GM23338 (cell line): Measurements from ENCODE around the gene ASMT. TPM values are rescaled to one million over a fixed set of nuclear protein-coding genes. Genes with fewer than 3 reads are reported as not detected.
A peak's percentile ranks its signal among the peaks of the same experiment; 100 is the strongest.

Experiments
- ATAC-seq: fragments of 200-7000 bp; cut with Tn5 transposase; 3 replicates; pipeline ENCODE4 v1.9.1; 2020
- DNase-seq: peaks from one replicate; pipeline ENCODE4 v3.0.0-alpha.2; 2015; ENCODE audit warnings: low spot score
- H2AFZ ChIP-seq: fragments of 200-600 bp; sonication (generic); 2 replicates; pipeline ENCODE4 v1.8.0; 2016; ENCODE audit warnings: antibody characterized with exemption, mild to moderate bottlenecking, moderate library complexity
- H3F3A ChIP-seq: fragments of 200-600 bp; sonication (generic); replicated peaks from 2 replicates; pipeline ENCODE4 v1.8.0; 2017; ENCODE audit warnings: antibody characterized with exemption, mixed run types, low read depth
- H3K27ac ChIP-seq: fragments of 200-600 bp; sonication (generic); 2 replicates; pipeline ENCODE4 v1.6.1; 2016; ENCODE audit warnings: low read depth
- H3K27me3 ChIP-seq: fragments of 200-600 bp; sonication (generic); 2 replicates; pipeline ENCODE4 v1.8.0; 2016; ENCODE audit warnings: mild to moderate bottlenecking, mixed run types, moderate library complexity; ENCODE audit not compliant: insufficient read depth
- H3K36me3 ChIP-seq: fragments of 200-600 bp; sonication (generic); 2 replicates; pipeline ENCODE4 v1.8.0; 2016; ENCODE audit warnings: mild to moderate bottlenecking; ENCODE audit not compliant: insufficient read depth
- H3K4me1 ChIP-seq: fragments of 200-600 bp; sonication (generic); 2 replicates; pipeline ENCODE4 v1.8.0; 2016; ENCODE audit warnings: mild to moderate bottlenecking, moderate library complexity; ENCODE audit not compliant: insufficient read depth
- H3K4me2 ChIP-seq: fragments of 200-600 bp; sonication (generic); 2 replicates; pipeline ENCODE4 v1.7.1; 2017; ENCODE audit warnings: mixed run types
- H3K4me3 ChIP-seq: fragments of 200-600 bp; sonication (generic); 2 replicates; pipeline ENCODE4 v1.6.1; 2016; ENCODE audit warnings: mixed run types
- H3K79me2 ChIP-seq: fragments of 200-600 bp; sonication (generic); replicated peaks from 2 replicates; pipeline ENCODE4 v1.8.0; 2017; ENCODE audit warnings: mild to moderate bottlenecking; ENCODE audit not compliant: insufficient read depth
- H3K9me2 ChIP-seq: fragments of 200-600 bp; sonication (generic); 2 replicates; pipeline ENCODE4 v1.8.0; 2017; ENCODE audit not compliant: insufficient read depth
- H4K20me1 ChIP-seq: fragments of 200-600 bp; sonication (generic); replicated peaks from 2 replicates; pipeline ENCODE4 v1.8.0; 2017; ENCODE audit warnings: mild to moderate bottlenecking; ENCODE audit not compliant: insufficient read depth
- H3K27ac Mint-ChIP-seq: 2 replicates; pipeline ENCODE4 v1.8.0; 2020; ENCODE audit warnings: inconsistent platforms, mild to moderate bottlenecking, moderate library complexity, mixed read lengths
- H3K27me3 Mint-ChIP-seq: 3 replicates; pipeline ENCODE4 v1.8.0; 2022; ENCODE audit warnings: low read depth, mild to moderate bottlenecking, moderate library complexity, mixed read lengths, inconsistent platforms; ENCODE audit not compliant: insufficient read depth, poor library complexity
- H3K36me3 Mint-ChIP-seq: 3 replicates; pipeline ENCODE4 v1.8.0; 2021; ENCODE audit warnings: low read depth, mild to moderate bottlenecking, inconsistent platforms, moderate library complexity, mixed read lengths
- H3K4me1 Mint-ChIP-seq: 3 replicates; pipeline ENCODE4 v1.8.0; 2020; ENCODE audit warnings: mild to moderate bottlenecking, inconsistent platforms, mixed read lengths
- H3K4me3 Mint-ChIP-seq: 3 replicates; pipeline ENCODE4 v1.8.0; 2021; ENCODE audit warnings: moderate library complexity, mild to moderate bottlenecking, inconsistent platforms, mixed read lengths
- H3K9me3 Mint-ChIP-seq: 3 replicates; pipeline ENCODE4 v1.8.0; 2020; ENCODE audit warnings: moderate library complexity, mild to moderate bottlenecking, inconsistent platforms, mixed read lengths
- CREB1 ChIP-seq: fragments of 250-450 bp; sonication (Bioruptor Pico); IDR thresholded peaks from 2 replicates; pipeline ENCODE4 v1.5.0; 2020; ENCODE audit warnings: low read depth, mild to moderate bottlenecking, moderate library complexity
- ETS1 ChIP-seq: IDR thresholded peaks from 2 replicates; pipeline ENCODE4 v1.6.1; 2016; ENCODE audit warnings: antibody characterized with exemption
- EZH2 ChIP-seq: fragments of 200-600 bp; sonication (generic); IDR thresholded peaks from one replicate; pipeline ENCODE4 v1.8.0; 2017; ENCODE audit warnings: antibody characterized with exemption, mild to moderate bottlenecking, low read depth; ENCODE audit not compliant: unreplicated experiment
- EZH2phosphoT487 ChIP-seq: fragments of 200-600 bp; sonication (generic); IDR thresholded peaks from one replicate; pipeline ENCODE4 v1.8.1; 2018; ENCODE audit warnings: antibody characterized with exemption; ENCODE audit not compliant: unreplicated experiment
- JUNB ChIP-seq: IDR thresholded peaks from one replicate; pipeline ENCODE4 v1.6.1; 2016; ENCODE audit warnings: antibody characterized with exemption; ENCODE audit not compliant: unreplicated experiment
- NANOG ChIP-seq: IDR thresholded peaks from 2 replicates; pipeline ENCODE4 v1.6.1; 2016; ENCODE audit warnings: antibody characterized with exemption, borderline replicate concordance
- POLR2AphosphoS5 ChIP-seq: IDR thresholded peaks from 2 replicates; pipeline ENCODE4 v1.6.1; 2016; ENCODE audit warnings: antibody characterized with exemption, low read depth
- REST ChIP-seq: IDR thresholded peaks from one replicate; pipeline ENCODE4 v1.6.1; 2018; ENCODE audit warnings: antibody characterized with exemption; ENCODE audit not compliant: unreplicated experiment
- STAT1 ChIP-seq: IDR thresholded peaks from one replicate; pipeline ENCODE4 v1.6.1; 2016; ENCODE audit warnings: antibody characterized with exemption; ENCODE audit not compliant: unreplicated experiment
- ZNF114 ChIP-seq: fragments of 250-450 bp; sonication (Bioruptor Pico); IDR thresholded peaks from 2 replicates; pipeline ENCODE4 v1.5.0; 2020; ENCODE audit warnings: mild to moderate bottlenecking, moderate library complexity
- ZNF331 ChIP-seq: fragments of 250-450 bp; sonication (Bioruptor Pico); IDR thresholded peaks from 2 replicates; pipeline ENCODE4 v1.5.0; 2020; ENCODE audit warnings: low read depth, mild to moderate bottlenecking, moderate library complexity
- polyA plus RNA-seq: library from polyadenylated mRNA; unstranded; fragments of >200 nt; fragmentation: Nextera tagmentation; extraction: Ambion mirVana; gene quantifications from 2 replicates; pipeline ENCODE4 v1.2.1, GENCODE V29; 2016
- total RNA-seq: library from RNA; depleted of rRNA; stranded (reverse); fragments of >200 nt; shearing (Covaris generic); gene quantifications from 2 replicates; pipeline ENCODE4 v1.2.3, GENCODE V29; 2014
- TF ChIP-seq, protein P1 (sequence below), 2 experiments: fragments of 200-600 bp in 1 of 2; sonication (generic) in 1 of 2; conservative IDR thresholded peaks; 2 replicates each; pipeline versions ENCODE4 v1.5.1 to v1.6.1; 2016 to 2017; ENCODE audit warnings: antibody characterized with exemption in 2 of 2, low read depth in 2 of 2, mild to moderate bottlenecking in 2 of 2, moderate library complexity in 1 of 2

The ASMT gene
- total and polyA plus RNA-seq, 2 experiments from 2014 or later, result 0.53 to 2.4 TPM

GRCh38 chrX:1582686-1583437 lies 32.0 kb upstream of the ASMT start:
- H3K4me1 Mint-ChIP-seq, result no peaks in the 10 kb centered on the region
- TF ChIP-seq ZNF331 (CRISPR knock-in tag), result no peak
- Histone ChIP-seq H3K27ac (no peak overlapping the region), H3K27me3 (no peaks in the 10 kb centered on the region), H3K36me3 (no peaks in the 10 kb centered on the region), H3K4me1 (peaks cover 5% of the 10 kb centered on the region; the same call in 1 of the 2 replicates), H3K79me2 (no peaks in the 10 kb centered on the region), H4K20me1 (no peaks in the 10 kb centered on the region), H2AFZ (peak overlapping the region; percentile 95), H3F3A (no peaks in the 10 kb centered on the region), H3K4me3 (no peak overlapping the region), H3K9me2 (no peaks in the 10 kb centered on the region), H3K4me2 (no peak overlapping the region)
- H3K9me3 Mint-ChIP-seq, result peaks cover 62% of the 10 kb centered on the region
- no peak overlapping the region for H3K4me3 Mint-ChIP-seq
- no peaks in the 10 kb centered on the region for H3K27me3 Mint-ChIP-seq
- peak; percentile 26 for DNase-seq
- no peak for ATAC-seq
- H3K36me3 Mint-ChIP-seq, result peaks cover 6% of the 10 kb centered on the region; the same call in 1 of the 3 replicates
- no peak overlapping the region for H3K27ac Mint-ChIP-seq

DNA sequence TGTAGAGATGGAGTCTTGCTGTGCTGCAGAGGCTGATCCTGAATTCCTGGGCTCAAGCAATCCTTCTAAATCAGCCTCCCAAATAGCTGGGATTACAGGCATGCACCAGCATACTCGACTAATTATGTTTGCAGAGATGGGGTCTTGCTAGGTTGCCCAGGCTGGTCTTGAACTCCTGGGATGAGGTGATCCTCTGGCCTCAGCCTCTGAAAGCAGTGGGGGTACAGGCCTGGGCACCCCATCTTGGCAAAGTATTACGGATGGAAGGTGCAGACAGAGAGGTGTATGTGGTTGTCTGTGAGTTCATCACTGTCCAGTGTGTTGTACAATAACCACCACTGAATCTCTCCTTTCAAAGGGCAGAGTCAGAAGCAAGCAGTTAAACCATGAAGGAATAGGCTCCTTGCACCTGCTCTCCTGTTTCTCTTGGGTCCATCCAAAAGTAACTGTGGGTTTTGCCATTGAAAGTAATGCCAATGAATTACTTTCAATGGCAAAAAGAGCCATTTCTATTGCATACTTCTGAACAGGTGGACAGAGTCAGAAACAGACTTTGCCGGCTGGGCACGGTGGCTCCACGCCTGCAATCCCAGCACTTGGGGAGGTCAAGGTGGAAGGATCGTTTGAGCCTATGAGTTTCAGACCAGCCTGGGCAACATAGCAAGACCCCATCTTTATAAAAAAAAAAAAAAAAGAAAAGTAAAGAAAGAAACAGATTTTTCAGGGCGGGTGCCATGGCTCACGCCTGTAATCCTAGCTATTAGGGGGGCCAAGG lies 30.4 kb upstream of the ASMT start:
- Histone ChIP-seq H2AFZ (no peak overlapping the region), H3K4me3 (no peak overlapping the region), H3F3A (peaks cover 2% of the 10 kb centered on the region), H3K9me2 (no peaks in the 10 kb centered on the region), H3K4me1 (peaks cover 5% of the 10 kb centered on the region; the same call in 1 of the 2 replicates), H3K79me2 (no peaks in the 10 kb centered on the region), H3K27ac (no peak overlapping the region), H3K36me3 (no peaks in the 10 kb centered on the region), H4K20me1 (no peaks in the 10 kb centered on the region), H3K27me3 (no peaks in the 10 kb centered on the region), H3K4me2 (no peak overlapping the region)
- ATAC-seq (no peak), DNase-seq (no peak)
- no peak overlapping the region for H3K27ac Mint-ChIP-seq
- no peaks in the 10 kb centered on the region for H3K4me1 Mint-ChIP-seq
- H3K36me3 Mint-ChIP-seq, result peaks cover 6% of the 10 kb centered on the region; the same call in 1 of the 3 replicates
- H3K27me3 Mint-ChIP-seq, result peaks cover 3% of the 10 kb centered on the region
- H3K4me3 Mint-ChIP-seq, result no peak overlapping the region
- H3K9me3 Mint-ChIP-seq, result peaks cover 61% of the 10 kb centered on the region
- TF ChIP-seq, protein P1, sequence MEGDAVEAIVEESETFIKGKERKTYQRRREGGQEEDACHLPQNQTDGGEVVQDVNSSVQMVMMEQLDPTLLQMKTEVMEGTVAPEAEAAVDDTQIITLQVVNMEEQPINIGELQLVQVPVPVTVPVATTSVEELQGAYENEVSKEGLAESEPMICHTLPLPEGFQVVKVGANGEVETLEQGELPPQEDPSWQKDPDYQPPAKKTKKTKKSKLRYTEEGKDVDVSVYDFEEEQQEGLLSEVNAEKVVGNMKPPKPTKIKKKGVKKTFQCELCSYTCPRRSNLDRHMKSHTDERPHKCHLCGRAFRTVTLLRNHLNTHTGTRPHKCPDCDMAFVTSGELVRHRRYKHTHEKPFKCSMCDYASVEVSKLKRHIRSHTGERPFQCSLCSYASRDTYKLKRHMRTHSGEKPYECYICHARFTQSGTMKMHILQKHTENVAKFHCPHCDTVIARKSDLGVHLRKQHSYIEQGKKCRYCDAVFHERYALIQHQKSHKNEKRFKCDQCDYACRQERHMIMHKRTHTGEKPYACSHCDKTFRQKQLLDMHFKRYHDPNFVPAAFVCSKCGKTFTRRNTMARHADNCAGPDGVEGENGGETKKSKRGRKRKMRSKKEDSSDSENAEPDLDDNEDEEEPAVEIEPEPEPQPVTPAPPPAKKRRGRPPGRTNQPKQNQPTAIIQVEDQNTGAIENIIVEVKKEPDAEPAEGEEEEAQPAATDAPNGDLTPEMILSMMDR (conservative IDR thresholded peaks at IDR 0.05; ENCODE audit: low read depth in 2 of 2), result no peak
- TF ChIP-seq JUNB, result no peak
- no peak for TF ChIP-seq ZNF331 (CRISPR knock-in tag)
- no peak for TF ChIP-seq ETS1
- no peak for TF ChIP-seq EZH2
- TF ChIP-seq POLR2AphosphoS5, result no peak
- TF ChIP-seq NANOG, result no peak
- no peak for TF ChIP-seq REST
- TF ChIP-seq STAT1, result no peak
- no peak for TF ChIP-seq ZNF114 (CRISPR knock-in tag)
- TF ChIP-seq EZH2phosphoT487, result no peak
- no peak for TF ChIP-seq CREB1 (CRISPR knock-in tag)
